H9 (cell line): ENCODE results near the gene MBD3L2B. TPM values are rescaled to one million over a fixed set of nuclear protein-coding genes. Genes with fewer than 3 reads are reported as not detected.

Experiments used
- DNase-seq: peaks from one replicate; pipeline ENCODE4 v3.0.0-alpha.2; 2017
- H2AFZ ChIP-seq: one replicate; pipeline ENCODE4 v1.6.1; 2013; ENCODE audit warnings: mild to moderate bottlenecking, low read length, control low read depth, moderate library complexity
- H2AK5ac ChIP-seq: 2 replicates; pipeline ENCODE4 v1.6.1; 2013; ENCODE audit warnings: low read length, control low read depth, mixed read lengths; ENCODE audit not compliant: insufficient read length
- H2BK120ac ChIP-seq: one replicate; pipeline ENCODE4 v1.6.1; 2013; ENCODE audit warnings: low read depth, mild to moderate bottlenecking, low read length, control low read depth, inconsistent platforms; ENCODE audit not compliant: poor library complexity, severe bottlenecking
- H2BK12ac ChIP-seq: 2 replicates; pipeline ENCODE4 v1.6.1; 2013; ENCODE audit warnings: low read length, control low read depth, mixed read lengths, low read depth; ENCODE audit not compliant: insufficient read length
- H2BK15ac ChIP-seq: 2 replicates; pipeline ENCODE4 v1.6.1; 2013; ENCODE audit warnings: low read depth, low read length, control low read depth
- H2BK20ac ChIP-seq: one replicate; pipeline ENCODE4 v1.6.1; 2013; ENCODE audit warnings: low read depth, mild to moderate bottlenecking, low read length, control low read depth, inconsistent platforms; ENCODE audit not compliant: poor library complexity, severe bottlenecking
- H2BK5ac ChIP-seq: 2 replicates; pipeline ENCODE4 v1.6.1; 2013; ENCODE audit warnings: low read length, control low read depth, mixed read lengths; ENCODE audit not compliant: insufficient read length
- H3K14ac ChIP-seq: 2 replicates; pipeline ENCODE4 v1.6.1; 2013; ENCODE audit warnings: low read length, control low read depth; ENCODE audit not compliant: insufficient read depth
- H3K18ac ChIP-seq: 2 replicates; pipeline ENCODE4 v1.6.1; 2013; ENCODE audit warnings: low read depth, mild to moderate bottlenecking, mixed read lengths, low read length, control low read depth; ENCODE audit not compliant: insufficient read length
- H3K23ac ChIP-seq: 2 replicates; pipeline ENCODE4 v1.6.1; 2013; ENCODE audit warnings: low read length, control low read depth, mixed read lengths, low read depth; ENCODE audit not compliant: insufficient read length
- H3K23me2 ChIP-seq: 2 replicates; pipeline ENCODE4 v1.6.1; 2013; ENCODE audit warnings: low read depth, mild to moderate bottlenecking, mixed read lengths, low read length, control low read depth; ENCODE audit not compliant: insufficient read length, poor library complexity, severe bottlenecking
- H3K27ac ChIP-seq: 2 replicates; pipeline ENCODE4 v1.5.1; 2013; ENCODE audit warnings: low read length, control low read depth, mixed read lengths, low read depth; ENCODE audit not compliant: insufficient read length
- H3K27me3 ChIP-seq: 2 replicates; pipeline ENCODE4 v1.6.1; 2013; ENCODE audit warnings: low read length, control low read depth, inconsistent platforms; ENCODE audit not compliant: insufficient read depth
- H3K4ac ChIP-seq: 2 replicates; pipeline ENCODE4 v1.6.1; 2013; ENCODE audit warnings: low read depth, mild to moderate bottlenecking, control low read depth, inconsistent platforms, low read length, moderate library complexity
- H3K4me1 ChIP-seq: 2 replicates; pipeline ENCODE4 v1.6.1; 2013; ENCODE audit warnings: low read length, control low read depth, inconsistent platforms; ENCODE audit not compliant: insufficient read depth
- H3K4me2 ChIP-seq: 2 replicates; pipeline ENCODE4 v1.6.1; 2013; ENCODE audit warnings: low read length, control low read depth, mixed read lengths; ENCODE audit not compliant: insufficient read length, insufficient read depth
- H3K56ac ChIP-seq: 2 replicates; pipeline ENCODE4 v1.6.1; 2013; ENCODE audit warnings: low read depth, mild to moderate bottlenecking, mixed read lengths, low read length, control low read depth; ENCODE audit not compliant: insufficient read length
- H3K79me1 ChIP-seq: 2 replicates; pipeline ENCODE4 v1.6.1; 2013; ENCODE audit warnings: low read depth, mild to moderate bottlenecking, moderate library complexity, low read length, control low read depth, inconsistent platforms; ENCODE audit not compliant: insufficient read depth, poor library complexity, severe bottlenecking
- H3K79me2 ChIP-seq: 2 replicates; pipeline ENCODE4 v1.6.1; 2013; ENCODE audit warnings: low read length, control low read depth, inconsistent platforms; ENCODE audit not compliant: insufficient read depth
- H3K9ac ChIP-seq: 2 replicates; pipeline ENCODE4 v1.6.1; 2013; ENCODE audit warnings: low read length, control low read depth, mixed read lengths; ENCODE audit not compliant: insufficient read length; ENCODE audit errors: extremely low read depth
- H3K9me3 ChIP-seq: one replicate; pipeline ENCODE4 v1.6.1; 2013; ENCODE audit warnings: low read depth, low read length, inconsistent platforms; ENCODE audit not compliant: control insufficient read depth
- H3T11ph ChIP-seq: one replicate; pipeline ENCODE4 v1.6.1; 2013; ENCODE audit warnings: mild to moderate bottlenecking, low read length, control low read depth, inconsistent platforms
- H4K20me1 ChIP-seq: one replicate; pipeline ENCODE4 v1.6.1; 2013; ENCODE audit not compliant: control insufficient read depth, insufficient read length, insufficient read depth
- H4K5ac ChIP-seq: 2 replicates; pipeline ENCODE4 v1.6.1; 2013; ENCODE audit warnings: low read depth, mild to moderate bottlenecking, mixed read lengths, low read length, control low read depth; ENCODE audit not compliant: insufficient read length
- H4K8ac ChIP-seq: replicated peaks from 2 replicates; pipeline ENCODE4 v1.6.1; 2013; ENCODE audit warnings: low read length, control low read depth, mixed read lengths, low read depth; ENCODE audit not compliant: insufficient read length
- H4K91ac ChIP-seq: 2 replicates; pipeline ENCODE4 v1.6.1; 2013; ENCODE audit warnings: low read depth, mild to moderate bottlenecking, moderate library complexity, mixed read lengths, low read length, control low read depth; ENCODE audit not compliant: insufficient read length
- H3K27ac Mint-ChIP-seq, 3 experiments: 2 replicates in 2 of 3; 3 replicates in 1 of 3; pipeline ENCODE4 v1.8.0; 2020 to 2021; ENCODE audit warnings: mixed read lengths in 3 of 3, mild to moderate bottlenecking in 1 of 3, moderate library complexity in 1 of 3
- H3K27me3 Mint-ChIP-seq: 2 replicates; pipeline ENCODE4 v1.8.0; 2021; ENCODE audit warnings: low read depth, mild to moderate bottlenecking, moderate library complexity, mixed read lengths
- H3K36me3 Mint-ChIP-seq, 3 experiments: 2 replicates in 2 of 3; 3 replicates in 1 of 3; pipeline ENCODE4 v1.8.0; 2020 to 2021; ENCODE audit warnings: low read depth in 3 of 3, mixed read lengths in 3 of 3; ENCODE audit not compliant: insufficient read depth in 1 of 3
- H3K4me1 Mint-ChIP-seq, 2 experiments: 2 replicates each; pipeline ENCODE4 v1.8.0; 2020; ENCODE audit warnings: mixed read lengths in 2 of 2
- H3K4me3 Mint-ChIP-seq, 2 experiments: 2 replicates in 1 of 2; 3 replicates in 1 of 2; pipeline ENCODE4 v1.8.0; 2020 to 2021; ENCODE audit warnings: mild to moderate bottlenecking in 2 of 2, mixed read lengths in 2 of 2, moderate library complexity in 1 of 2
- H3K9me3 Mint-ChIP-seq, 2 experiments: 2 replicates in 1 of 2; 3 replicates in 1 of 2; pipeline ENCODE4 v1.8.0; 2020; ENCODE audit warnings: mild to moderate bottlenecking in 2 of 2, mixed read lengths in 2 of 2, moderate library complexity in 1 of 2
- WGBS: extraction: QIAGEN DNeasy Blood & Tissue Kit; methylation state at CpG from one replicate; pipeline ENCODE4 v1.1.7; 2013; ENCODE audit warnings: missing lambda C conversion rate, low lambda C conversion rate, mixed read lengths; ENCODE audit not compliant: insufficient read length; ENCODE audit errors: extremely low coverage; 5-methylcytosine and 5-hydroxymethylcytosine counted together
- total RNA-seq: library from RNA; stranded (reverse); gene quantifications from 2 replicates; pipeline ENCODE4 v1.2.1, GENCODE V29; 2021
- TF ChIP-seq, protein P1 (sequence below): fragments of 200-600 bp; sonication (generic); conservative IDR thresholded peaks from 3 replicates; pipeline ENCODE4 v1.8.0; 2021; ENCODE audit warnings: antibody characterized with exemption, mild to moderate bottlenecking

Gene MBD3L2B
- total RNA-seq, 1 experiment from 2014 or later = not detected

- TF ChIP-seq, protein P1, sequence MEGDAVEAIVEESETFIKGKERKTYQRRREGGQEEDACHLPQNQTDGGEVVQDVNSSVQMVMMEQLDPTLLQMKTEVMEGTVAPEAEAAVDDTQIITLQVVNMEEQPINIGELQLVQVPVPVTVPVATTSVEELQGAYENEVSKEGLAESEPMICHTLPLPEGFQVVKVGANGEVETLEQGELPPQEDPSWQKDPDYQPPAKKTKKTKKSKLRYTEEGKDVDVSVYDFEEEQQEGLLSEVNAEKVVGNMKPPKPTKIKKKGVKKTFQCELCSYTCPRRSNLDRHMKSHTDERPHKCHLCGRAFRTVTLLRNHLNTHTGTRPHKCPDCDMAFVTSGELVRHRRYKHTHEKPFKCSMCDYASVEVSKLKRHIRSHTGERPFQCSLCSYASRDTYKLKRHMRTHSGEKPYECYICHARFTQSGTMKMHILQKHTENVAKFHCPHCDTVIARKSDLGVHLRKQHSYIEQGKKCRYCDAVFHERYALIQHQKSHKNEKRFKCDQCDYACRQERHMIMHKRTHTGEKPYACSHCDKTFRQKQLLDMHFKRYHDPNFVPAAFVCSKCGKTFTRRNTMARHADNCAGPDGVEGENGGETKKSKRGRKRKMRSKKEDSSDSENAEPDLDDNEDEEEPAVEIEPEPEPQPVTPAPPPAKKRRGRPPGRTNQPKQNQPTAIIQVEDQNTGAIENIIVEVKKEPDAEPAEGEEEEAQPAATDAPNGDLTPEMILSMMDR = no peak
- H3K14ac ChIP-seq = no peak overlapping the region
- no peak overlapping the region for H4K8ac ChIP-seq
- no peak overlapping the region for H3K27ac ChIP-seq
- H3K27me3 Mint-ChIP-seq = no peaks in the 10 kb centered on the region; the same call in 1 of the 2 replicates
- no peak overlapping the region for H3K4me2 ChIP-seq
- no peak overlapping the region for H3K4me3 Mint-ChIP-seq
- H2BK120ac ChIP-seq = no peak overlapping the region
- no peak overlapping the region for H3K23ac ChIP-seq
- no peak overlapping the region for H3K9ac ChIP-seq
- H2BK20ac ChIP-seq = no peak overlapping the region
- H4K20me1 ChIP-seq = no peaks in the 10 kb centered on the region
- no peaks in the 10 kb centered on the region for H3K23me2 ChIP-seq
- no peak overlapping the region for H4K5ac ChIP-seq
- no CpG with 5 or more reads among the region's 1 CpG for WGBS
- H2BK12ac ChIP-seq = no peak overlapping the region
- no peak overlapping the region for H3K56ac ChIP-seq
- H3K27me3 ChIP-seq = no peaks in the 10 kb centered on the region
- no peak overlapping the region for H3K4ac ChIP-seq
- H2AK5ac ChIP-seq = no peak overlapping the region
- DNase-seq = no peak
- H3K79me2 ChIP-seq = no peaks in the 10 kb centered on the region
- H4K91ac ChIP-seq = no peak overlapping the region
- no peak overlapping the region for H2BK5ac ChIP-seq
- H3K9me3 Mint-ChIP-seq = peaks cover 78 to 83% of the 10 kb centered on the region in 2 experiments
- H3T11ph ChIP-seq = no peak overlapping the region
- H2BK15ac ChIP-seq = no peak overlapping the region
- H2AFZ ChIP-seq = no peak overlapping the region
- H3K79me1 ChIP-seq = no peaks in the 10 kb centered on the region
- no peaks in the 10 kb centered on the region for H3K4me1 ChIP-seq
- no peak overlapping the region for H3K18ac ChIP-seq
- no peaks in the 10 kb centered on the region for H3K4me1 Mint-ChIP-seq
- H3K9me3 ChIP-seq = peaks cover 60% of the 10 kb centered on the region
- no peak overlapping the region for H3K27ac Mint-ChIP-seq
- H3K36me3 Mint-ChIP-seq = peaks cover 7 to 35% (median 8%) of the 10 kb centered on the region in 3 experiments; a peak in 5 of 7 replicates
These were observed 26.2 kb downstream of the MBD3L2B start for GRCh38 chr19:6995054-6995453.
